H1 (cell line): ENCODE measurements around the gene ZNF644. TPM values are rescaled to one million over a fixed set of nuclear protein-coding genes. Genes with fewer than 3 reads are reported as not detected.

Experiments
- CTCF ChIA-PET: fragments of 300-600 bp; sonication (Branson Sonifier 250); formaldehyde crosslinking; loops from one replicate; lab custom pipeline; 2021; ENCODE audit not compliant: partially characterized antibody; lab: Charles Lee
- POLR2A ChIA-PET: fragments of 300-600 bp; sonication (Branson Sonifier 250); formaldehyde crosslinking; loops from one replicate; lab custom pipeline; 2021; ENCODE audit warnings: inconsistent platforms; ENCODE audit not compliant: partially characterized antibody; lab: Charles Lee
- DNase-seq, 2 experiments: peaks; one replicate each; pipeline versions ENCODE4 v3.0.0 to v3.0.0-alpha.2; 2010 to 2022; ENCODE audit warnings: low spot score in 2 of 2, low read depth in 1 of 2, mixed read lengths in 1 of 2
- FAIRE-seq: peaks from 2 replicates; lab custom pipeline; 2011; peaks lifted over from hg19 to GRCh38; lab: Jason Lieb, UNC
- H2AFZ ChIP-seq: 2 replicates; pipeline ENCODE4 v1.8.1; 2012; ENCODE audit warnings: low read length, inconsistent platforms
- H2AK5ac ChIP-seq: 2 replicates; pipeline ENCODE4 v1.6.1; 2013; ENCODE audit warnings: low read depth, low read length
- H2BK120ac ChIP-seq: replicated peaks from 2 replicates; pipeline ENCODE3; 2013; ENCODE audit warnings: low read depth, low read length, inconsistent platforms
- H2BK12ac ChIP-seq: 2 replicates; pipeline ENCODE4 v1.6.1; 2013; ENCODE audit warnings: low read depth, low read length
- H2BK15ac ChIP-seq: 2 replicates; pipeline ENCODE4 v1.6.1; 2013; ENCODE audit warnings: low read length
- H2BK20ac ChIP-seq: 2 replicates; pipeline ENCODE4 v1.6.1; 2013; ENCODE audit warnings: low read length
- H2BK5ac ChIP-seq: 2 replicates; pipeline ENCODE4 v1.6.1; 2013; ENCODE audit warnings: low read depth, low read length
- H3K14ac ChIP-seq: 2 replicates; pipeline ENCODE4 v1.6.1; 2013; ENCODE audit warnings: inconsistent platforms; ENCODE audit not compliant: insufficient read length
- H3K18ac ChIP-seq: 2 replicates; pipeline ENCODE4 v1.6.1; 2013; ENCODE audit warnings: low read length; ENCODE audit errors: extremely low read depth
- H3K23ac ChIP-seq: 2 replicates; pipeline ENCODE4 v1.6.1; 2013; ENCODE audit warnings: inconsistent platforms; ENCODE audit not compliant: insufficient read length
- H3K23me2 ChIP-seq: 2 replicates; pipeline ENCODE4 v1.6.1; 2013; ENCODE audit warnings: low read depth, low read length
- H3K27ac ChIP-seq: 2 replicates; pipeline ENCODE4 v1.6.1; 2011; ENCODE audit warnings: low read depth, low read length, inconsistent platforms
- H3K27me3 ChIP-seq, 4 experiments: replicated peaks in 1 of 4; 1 replicate in 1 of 4; 2 replicates in 3 of 4; pipeline versions ENCODE4 v1.6.1 to v1.8.1; 2011 to 2013; ENCODE audit warnings: low read length in 3 of 4, mild to moderate bottlenecking in 3 of 4, inconsistent platforms in 2 of 4, mixed read lengths in 2 of 4, moderate library complexity in 1 of 4; ENCODE audit not compliant: control insufficient read depth in 3 of 4, insufficient read depth in 3 of 4; ENCODE audit errors: extremely low read depth in 1 of 4
- H3K36me3 ChIP-seq, 4 experiments: 2 replicates each; pipeline versions ENCODE4 v1.6.1 to v1.8.1; 2011 to 2013; ENCODE audit warnings: mild to moderate bottlenecking in 4 of 4, low read length in 3 of 4, moderate library complexity in 2 of 4, control low read depth in 1 of 4, inconsistent platforms in 1 of 4; ENCODE audit not compliant: insufficient read depth in 4 of 4, control insufficient read depth in 2 of 4
- H3K4ac ChIP-seq: replicated peaks from 2 replicates; pipeline ENCODE3; 2013; ENCODE audit warnings: low read length, low read depth, mixed read lengths, inconsistent platforms; ENCODE audit not compliant: insufficient read length
- H3K4me1 ChIP-seq, 4 experiments: replicated peaks in 1 of 4; 1 replicate in 1 of 4; 2 replicates in 3 of 4; pipeline versions ENCODE4 v1.6.1 to v1.8.1; 2011 to 2013; ENCODE audit warnings: low read length in 3 of 4, inconsistent platforms in 2 of 4, mixed read lengths in 1 of 4; ENCODE audit not compliant: insufficient read depth in 4 of 4, control insufficient read depth in 3 of 4
- H3K4me2 ChIP-seq, 2 experiments: 2 replicates each; pipeline versions ENCODE4 v1.6.1 to v1.8.1; 2011 to 2013; ENCODE audit warnings: low read depth in 2 of 2, low read length in 2 of 2, control low read depth in 1 of 2, inconsistent platforms in 1 of 2, mild to moderate bottlenecking in 1 of 2; ENCODE audit not compliant: insufficient read depth in 1 of 2
- H3K4me3 ChIP-seq, 4 experiments: fragments of 200-600, 300-600 bp in 1 of 4; sonication (generic), shearing (Covaris generic), sonication (Bioruptor Twin) in 1 of 4; 2 replicates each; pipeline versions ENCODE4 v1.5.1 to v1.8.1; 2011 to 2016; ENCODE audit warnings: low read length in 4 of 4, low read depth in 3 of 4, control low read depth in 2 of 4, inconsistent platforms in 2 of 4, mild to moderate bottlenecking in 2 of 4, mixed read lengths in 1 of 4, moderate library complexity in 1 of 4; ENCODE audit not compliant: insufficient read depth in 2 of 4; ENCODE audit errors: extremely low read depth in 1 of 4
- H3K56ac ChIP-seq: replicated peaks from 2 replicates; pipeline ENCODE3; 2013; ENCODE audit warnings: low read depth, mild to moderate bottlenecking, mixed read lengths, low read length, inconsistent platforms; ENCODE audit not compliant: insufficient read length
- H3K79me1 ChIP-seq: 2 replicates; pipeline ENCODE4 v1.6.1; 2013; ENCODE audit warnings: low read depth, low read length, control low read depth
- H3K79me2 ChIP-seq, 2 experiments: 2 replicates each; pipeline versions ENCODE4 v1.6.1 to v1.8.1; 2012 to 2013; ENCODE audit warnings: low read length in 2 of 2, mild to moderate bottlenecking in 2 of 2, inconsistent platforms in 1 of 2; ENCODE audit not compliant: insufficient read depth in 2 of 2, control insufficient read depth in 1 of 2
- H3K9ac ChIP-seq, 4 experiments: replicated peaks in 1 of 4; 1 replicate in 1 of 4; 2 replicates in 3 of 4; pipeline versions ENCODE4 v1.6.1 to v1.8.1; 2011 to 2013; ENCODE audit warnings: low read depth in 3 of 4, low read length in 3 of 4, control low read depth in 2 of 4, mild to moderate bottlenecking in 2 of 4, moderate library complexity in 2 of 4, inconsistent platforms in 1 of 4; ENCODE audit errors: extremely low read depth in 1 of 4
- H3K9me3 ChIP-seq, 2 experiments: 2 replicates each; pipeline versions ENCODE4 v1.6.1 to v1.8.1; 2012 to 2013; ENCODE audit warnings: mild to moderate bottlenecking in 2 of 2, moderate library complexity in 2 of 2, control low read depth in 1 of 2, inconsistent platforms in 1 of 2, low read depth in 1 of 2, low read length in 1 of 2, mixed read lengths in 1 of 2; ENCODE audit not compliant: insufficient read depth in 2 of 2
- H4K20me1 ChIP-seq, 2 experiments: replicated peaks in 1 of 2; 2 replicates each; pipeline versions ENCODE3 to v1.8.1; 2011 to 2013; ENCODE audit warnings: inconsistent platforms in 2 of 2, low read length in 2 of 2, mild to moderate bottlenecking in 1 of 2; ENCODE audit not compliant: insufficient read depth in 2 of 2, control insufficient read depth in 1 of 2
- H4K5ac ChIP-seq: 2 replicates; pipeline ENCODE4 v1.6.1; 2013; ENCODE audit warnings: low read length, low read depth, mixed read lengths, inconsistent platforms; ENCODE audit not compliant: insufficient read length
- H4K8ac ChIP-seq: 2 replicates; pipeline ENCODE4 v1.8.0; 2013; ENCODE audit warnings: mild to moderate bottlenecking, moderate library complexity, low read length, inconsistent platforms; ENCODE audit not compliant: insufficient read depth; ENCODE audit errors: extremely low read depth
- H4K91ac ChIP-seq: replicated peaks from 2 replicates; pipeline ENCODE3; 2013; ENCODE audit warnings: low read length, mixed read lengths, inconsistent platforms; ENCODE audit not compliant: insufficient read length
- HDAC6 ChIP-seq: IDR thresholded peaks from one replicate; pipeline ENCODE4 v1.7.1; 2012; ENCODE audit warnings: low read depth, mild to moderate bottlenecking, inconsistent platforms, low read length, moderate library complexity
- RFX5 ChIP-seq: IDR thresholded peaks from 2 replicates; pipeline ENCODE4 v1.6.1; 2011; ENCODE audit warnings: low read depth, low read length, improper control_type of control experiment, borderline replicate concordance
- SIX5 ChIP-seq: IDR thresholded peaks from 2 replicates; pipeline ENCODE4 v1.6.1; 2011; ENCODE audit warnings: mild to moderate bottlenecking, low read depth, low read length
- SRF ChIP-seq: IDR thresholded peaks from 2 replicates; pipeline ENCODE4 v1.6.1; 2011; ENCODE audit warnings: mild to moderate bottlenecking, low read depth, low read length, moderate library complexity
- WGBS, 2 experiments: shearing (Covaris generic) in 1 of 2; methylation state at CpG; one replicate each; pipeline versions ENCODE4 v1.1.6 to v1.1.7; 2013 to 2015; ENCODE audit warnings: low lambda C conversion rate in 2 of 2, mixed read lengths in 2 of 2, inconsistent platforms in 1 of 2, low coverage in 1 of 2, missing lambda C conversion rate in 1 of 2; ENCODE audit not compliant: insufficient replicate concordance in 2 of 2, insufficient coverage in 1 of 2, insufficient read length in 1 of 2; ENCODE audit errors: extremely low coverage in 1 of 2, missing lambda C conversion rate in 1 of 2; 5-methylcytosine and 5-hydroxymethylcytosine counted together
- polyA plus RNA-seq, 7 experiments: library from polyadenylated mRNA; depleted of rRNA in 3 of 7; stranded (reverse) in 5 of 7; unstranded in 2 of 7; fragments of >200 nt in 5 of 7; fragments of 200-250 nt in 2 of 7; gene quantifications; 1 replicate in 5 of 7; 2 replicates in 1 of 7; 4 replicates in 1 of 7; pipeline versions ENCODE4 v1.2.1 to v1.2.3, GENCODE V29; 2011 to 2013; ENCODE audit warnings: missing spikeins in 2 of 7, mixed read lengths in 2 of 7
- total RNA-seq: library from RNA; stranded (reverse); fragmentation: NEBNext Ultra II Directional; extraction: Animal tissue kit (Norgen Biotek cat#: 25700); gene quantifications from 2 replicates; pipeline ENCODE4 v1.2.1, GENCODE V29; 2021

Gene ZNF644
- total and polyA plus RNA-seq, 2 of the 8 experiments (the other 6 are each of a cell fraction or from before 2014, with no cell fraction given): 14.5 to 93.5 TPM

GRCh38 chr1:90943966-90944365, 77.9 kb downstream of the ZNF644 start:
- ChIA-PET POLR2A (interaction anchor here (1.4 to 1.6 kb wide), 2 partner anchors 11 to 44 kb away, joined by 3 read pairs; no protein-coding TSS in a partner anchor), CTCF (no interaction called here)
- Histone ChIP-seq H4K5ac (no peak overlapping the region), H2AK5ac (no peak overlapping the region), H3K79me2 (peaks cover 0 to 83% of the 10 kb centered on the region in 2 experiments; a peak in 3 of 4 replicates), H4K91ac (no peak overlapping the region), H2BK12ac (no peak overlapping the region), H4K8ac (no peak overlapping the region), H3K27ac (no peak overlapping the region), H3K23me2 (no peaks in the 10 kb centered on the region), H3K4me1 (no peaks in the 10 kb centered on the region; a peak in 1 of 7 replicates), H3K9me3 (no peaks in the 10 kb centered on the region), H3K27me3 (no peaks in the 10 kb centered on the region), H2BK5ac (no peak overlapping the region), H3K9ac (no peak overlapping the region), H3K4me3 (no peak overlapping the region), H3K4me2 (no peak overlapping the region), H2BK20ac (no peak overlapping the region), H3K14ac (no peak overlapping the region), H2BK15ac (no peak overlapping the region), H3K4ac (no peak overlapping the region), H3K23ac (no peak overlapping the region), H3K18ac (no peak overlapping the region), H2BK120ac (no peak overlapping the region), H4K20me1 (peaks cover 9 to 13% of the 10 kb centered on the region in 2 experiments), H3K56ac (no peak overlapping the region), H3K79me1 (no peaks in the 10 kb centered on the region), H3K36me3 (peaks cover 7 to 28% (median 13%) of the 10 kb centered on the region in 4 experiments), H2AFZ (no peak overlapping the region)
- no peak for FAIRE-seq
- WGBS, 2 experiments: 80% methylated on average over 4 of the region's 4 CpGs; no CpG with 5 or more reads in 1 of the 2 experiments
- DNase-seq: no peak
- no peak for TF ChIP-seq SRF
- no peak for TF ChIP-seq HDAC6
- no peak for TF ChIP-seq RFX5
- no peak for TF ChIP-seq SIX5
